HG02970 (cell line): ENCODE data around the gene HS3ST1.
A peak's percentile ranks its signal among the peaks of the same experiment; 100 is the strongest.

ENCODE experiments used
- ATAC-seq: cut with Tn5 transposase; IDR thresholded peaks from one replicate; pipeline ENCODE4 v1.9.1; 2021; ENCODE audit warnings: mild to moderate bottlenecking, moderate library complexity, moderate number of reproducible peaks; ENCODE audit not compliant: unreplicated experiment, low FRiP score

Gene HS3ST1

DNA sequence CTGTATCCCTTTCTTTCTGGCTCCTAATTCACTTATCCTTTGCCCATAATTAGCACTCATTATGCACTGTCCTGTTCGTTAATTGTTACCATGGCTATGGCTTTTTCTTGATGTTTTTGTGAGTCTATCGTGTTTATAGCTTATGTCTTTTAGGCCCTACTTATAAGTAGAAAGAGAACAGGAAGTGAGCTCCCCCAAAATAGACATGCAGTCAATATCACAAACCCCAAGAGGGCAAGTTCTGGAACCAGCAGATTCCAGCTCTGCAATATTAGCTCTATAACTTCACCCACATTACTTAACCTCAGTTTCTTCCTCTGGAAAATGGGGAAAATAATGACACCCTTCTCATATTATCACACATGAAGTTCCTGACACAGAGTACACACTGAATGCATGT is 7.4 kb upstream of the HS3ST1 start:
- ATAC-seq: no peak

GRCh38 chr4:11435557-11435956 is 6.9 kb upstream of the HS3ST1 start:
- no peak for ATAC-seq

- ATAC-seq: no peak
These were observed 2.4 kb upstream of the HS3ST1 start for GRCh38 chr4:11431111-11431510.

DNA sequence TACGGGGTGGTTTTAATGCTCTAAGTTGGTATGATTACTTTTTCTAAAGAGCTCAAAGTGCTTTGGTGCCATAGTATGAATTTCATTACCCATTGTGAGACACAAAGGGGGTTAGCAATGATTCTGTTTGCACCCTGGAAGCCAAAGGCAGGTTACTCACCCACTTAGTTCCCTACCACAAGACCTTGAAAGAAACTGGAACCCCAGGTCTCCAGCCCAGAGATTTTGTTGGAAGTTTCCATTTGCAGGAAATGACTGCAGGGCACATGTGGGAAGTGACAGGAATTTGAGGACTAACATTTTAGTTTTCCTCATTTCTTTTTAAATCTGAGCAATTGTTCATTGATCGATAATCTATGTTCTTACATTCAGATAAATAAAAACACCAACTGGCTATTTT is 1.8 kb upstream of the HS3ST1 start:
- no peak for ATAC-seq

- no peak for ATAC-seq
These were observed 978 bp upstream of the HS3ST1 start for GRCh38 chr4:11429699-11430045.

- peak; percentile 58 for ATAC-seq
These were observed 405 bp upstream of the HS3ST1 start for GRCh38 chr4:11428899-11429698.

- no peak for ATAC-seq
These were observed 1.3 kb downstream of the HS3ST1 start for GRCh38 chr4:11427121-11427996.

DNA sequence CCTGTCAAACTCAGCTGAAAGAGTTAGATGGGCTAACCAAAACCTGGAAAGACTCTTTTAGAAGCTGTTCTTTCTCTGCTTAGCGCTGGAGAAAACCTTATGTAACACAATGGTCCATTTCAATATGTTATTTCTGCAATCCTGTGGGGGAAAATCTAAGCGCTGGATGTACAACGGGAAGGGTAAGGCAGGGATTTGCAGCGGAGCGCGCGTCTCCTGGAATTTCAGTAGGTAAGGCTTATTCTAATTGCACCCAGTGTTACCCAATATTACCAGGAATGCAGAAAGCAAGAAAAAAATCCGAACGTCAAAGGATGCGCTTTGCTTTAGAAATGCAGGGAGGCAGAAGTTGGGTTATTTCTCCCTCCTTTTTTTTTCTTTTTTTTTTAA is 2.0 kb downstream of the HS3ST1 start:
- no peak for ATAC-seq

DNA sequence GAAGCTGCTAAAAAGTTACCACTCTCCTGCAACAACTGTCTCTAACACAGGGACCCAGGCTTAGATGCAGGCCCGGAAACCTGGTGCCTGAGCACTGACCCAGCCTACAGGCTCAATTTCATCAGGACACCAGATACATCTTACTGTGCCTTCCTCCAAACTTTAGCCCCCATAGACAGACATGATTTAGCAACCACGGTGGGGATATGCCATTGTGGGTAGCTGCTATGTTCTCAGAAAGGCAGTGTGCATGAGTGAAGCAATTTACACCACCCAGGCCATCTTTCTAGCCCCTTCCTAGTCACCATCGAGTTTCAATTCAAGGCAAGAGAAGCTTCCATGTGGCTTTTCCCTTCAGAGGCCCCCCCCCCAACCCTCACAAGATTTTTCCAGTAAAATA is 2.7 kb downstream of the HS3ST1 start:
- ATAC-seq: no peak

DNA sequence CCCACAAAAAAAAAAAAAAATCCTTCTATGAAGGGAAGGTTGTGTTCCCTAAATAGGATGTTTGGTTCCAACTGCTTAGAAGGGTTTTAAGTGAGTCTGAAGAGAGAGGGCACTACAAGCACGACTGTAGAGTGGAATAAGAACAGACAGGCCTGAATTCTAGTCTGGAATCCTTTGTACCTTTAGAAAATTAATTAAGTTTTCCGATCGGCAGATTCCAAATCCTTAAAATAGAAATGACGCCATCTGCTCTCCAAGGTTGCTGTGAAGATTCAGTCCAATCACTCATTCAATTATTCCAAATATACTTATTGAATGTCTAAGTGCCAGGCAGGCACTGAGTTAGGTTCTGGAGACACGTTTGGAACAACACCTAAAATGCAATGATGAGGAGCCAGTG is 3.8 kb downstream of the HS3ST1 start:
- ATAC-seq: no peak

GRCh38 chr4:11424000-11424399 is 4.7 kb downstream of the HS3ST1 start:
- ATAC-seq: no peak

DNA sequence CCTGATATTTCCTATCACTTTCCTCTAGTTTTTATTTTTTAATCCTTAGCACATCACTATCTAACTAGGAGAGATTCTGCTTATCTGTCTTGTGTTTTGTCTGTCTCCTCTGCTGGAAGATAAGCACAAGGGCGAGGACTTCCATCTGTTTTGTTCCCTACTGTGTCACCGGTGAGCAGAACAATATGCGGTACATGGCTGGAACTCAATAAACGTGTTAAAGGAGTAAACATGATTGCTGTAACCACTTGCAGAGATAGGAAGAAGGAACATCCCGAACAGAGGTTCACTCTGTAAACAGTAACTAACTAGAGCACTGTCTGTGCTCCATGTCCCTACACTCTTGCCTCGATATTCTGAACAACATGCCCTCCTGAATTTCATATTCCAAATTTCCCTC is 5.2 kb downstream of the HS3ST1 start:
- no peak for ATAC-seq

DNA sequence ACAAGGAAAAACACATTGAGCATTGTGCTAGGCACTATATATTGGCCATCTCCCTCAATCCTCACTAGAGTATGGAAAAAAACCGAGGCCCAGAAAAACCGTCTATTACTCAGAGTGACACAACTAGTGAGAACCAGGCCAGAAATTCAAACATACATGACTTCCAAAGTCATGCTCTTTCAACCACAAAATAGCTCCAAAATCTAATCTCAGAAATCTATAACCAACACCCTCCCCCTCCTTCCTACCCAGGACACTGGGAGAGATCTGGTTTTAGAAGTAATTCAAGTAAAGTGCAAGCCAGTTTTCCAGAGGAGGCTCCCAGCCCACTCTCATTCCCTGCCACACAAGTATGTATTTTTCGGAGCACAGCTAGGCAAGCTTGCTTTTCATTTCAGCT is 7.6 kb downstream of the HS3ST1 start:
- ATAC-seq: no peak

- no peak for ATAC-seq
These were observed 8.4 kb downstream of the HS3ST1 start for GRCh38 chr4:11420327-11420726.

DNA sequence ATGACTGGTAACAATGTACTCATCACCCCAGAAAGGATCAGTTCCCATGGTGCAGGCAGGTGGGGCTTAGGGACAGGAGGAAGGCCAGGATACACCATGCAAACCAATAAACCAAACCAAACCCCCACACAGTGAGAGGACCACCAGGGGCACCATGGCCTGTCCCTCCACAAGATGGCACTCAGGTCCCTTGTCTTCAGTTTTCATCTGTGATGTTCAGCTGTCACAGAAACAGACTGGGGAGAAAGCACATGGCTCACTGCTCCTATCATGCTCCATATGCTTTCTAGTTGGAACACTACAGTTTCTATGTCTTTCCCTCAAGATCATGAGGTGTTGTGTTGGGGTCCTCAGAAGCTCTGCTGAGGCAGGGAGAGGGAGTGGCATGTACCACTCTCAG is 10.1 kb downstream of the HS3ST1 start:
- ATAC-seq: no peak

GRCh38 chr4:11416767-11417113 is 12.0 kb downstream of the HS3ST1 start:
- ATAC-seq: no peak

DNA sequence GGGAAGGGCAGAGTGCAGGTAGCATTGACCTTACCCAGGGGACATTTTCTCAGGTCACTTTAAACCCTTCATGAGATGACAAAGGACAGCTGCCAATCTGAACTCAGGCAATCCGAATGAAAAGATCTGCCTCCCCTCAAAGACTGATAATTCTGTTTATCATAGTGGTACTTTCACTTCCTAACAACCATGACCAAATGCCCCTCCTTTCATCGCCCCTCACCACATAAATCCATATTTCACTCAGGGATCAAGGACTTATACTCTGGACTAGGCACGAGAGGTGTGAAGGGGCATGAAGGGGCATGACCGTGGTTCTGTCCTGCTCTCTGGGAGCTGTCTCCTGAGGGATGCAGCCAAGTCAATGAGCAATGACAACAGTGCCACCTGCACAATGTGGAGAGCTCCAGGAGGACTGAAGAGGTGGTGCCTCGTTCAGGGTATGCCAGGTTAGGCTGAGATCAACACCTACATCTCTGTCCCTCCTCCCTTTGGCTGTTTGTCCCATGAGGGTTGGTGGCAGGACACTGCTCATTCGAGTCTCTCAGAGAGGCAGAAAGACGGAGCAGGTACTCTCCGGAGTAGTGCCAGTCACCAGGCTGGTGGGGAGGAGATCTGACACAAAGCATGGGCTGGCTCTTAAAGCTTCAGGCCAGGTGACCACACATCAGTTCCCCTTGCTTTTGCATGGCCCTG is 12.5 kb downstream of the HS3ST1 start:
- ATAC-seq: no peak

DNA sequence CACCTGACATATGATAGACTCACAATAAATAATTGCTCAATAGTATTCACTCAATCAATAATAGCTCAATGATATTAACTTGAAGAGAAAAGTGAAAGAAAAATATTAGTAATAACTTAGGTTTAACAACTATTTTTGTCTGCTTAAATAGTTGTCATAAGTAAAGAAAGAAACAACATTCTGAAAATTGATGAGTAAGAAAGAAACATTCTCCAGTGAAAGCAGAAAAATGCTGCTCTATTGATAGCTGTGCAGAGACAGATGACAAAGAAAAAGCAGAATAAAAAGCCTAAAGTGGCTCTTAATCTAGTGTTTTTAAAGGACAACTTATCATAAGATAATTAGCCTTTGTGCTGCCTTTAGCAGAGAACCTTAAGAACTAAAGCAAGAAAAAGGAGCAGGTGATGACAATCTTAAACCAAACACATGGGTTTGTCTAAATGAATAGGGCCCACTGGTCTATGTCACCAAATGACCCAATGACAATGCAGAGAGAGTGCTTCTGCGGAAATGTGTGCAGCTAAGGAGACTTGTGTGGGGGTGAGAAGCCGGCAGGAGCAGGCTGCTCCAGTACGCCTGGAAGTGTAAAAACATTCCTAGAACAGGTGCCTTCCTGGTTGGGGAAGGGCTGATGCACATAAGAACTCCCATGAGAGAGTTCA is 13.2 kb downstream of the HS3ST1 start:
- ATAC-seq: no peak

- no peak for ATAC-seq
These were observed 16.5 kb downstream of the HS3ST1 start for GRCh38 chr4:11412211-11412610.

DNA sequence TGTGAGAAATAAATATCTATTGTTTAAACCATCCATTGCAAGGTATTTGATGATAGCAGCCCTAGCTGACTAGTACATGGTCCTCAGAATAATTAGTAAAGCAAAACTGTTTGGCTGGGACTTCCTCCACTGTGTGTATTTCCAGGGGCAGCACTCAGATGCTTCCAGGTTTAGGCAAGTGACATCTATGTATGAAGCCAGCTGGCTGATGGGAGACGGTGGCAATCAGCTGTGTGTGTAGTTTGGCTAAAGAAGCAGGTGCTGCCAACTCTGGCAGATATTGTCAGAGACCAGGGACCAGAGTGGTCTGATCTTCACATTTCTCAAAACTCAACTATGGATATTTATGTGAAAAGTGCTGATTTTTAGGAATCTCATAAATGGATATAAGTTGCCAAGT is 19.1 kb downstream of the HS3ST1 start:
- ATAC-seq: no peak
